Measurements from ENCODE around the gene GCNT2.

GCNT2 gene

GRCh38 chr6:10510592-10511367, 10.4 kb upstream of the GCNT2 start:
- H3K4me3 ChIP-seq: no peak overlapping the region

GRCh38 chr6:10511477-10511876, 9.7 kb upstream of the GCNT2 start:
- no peak overlapping the region for H3K4me3 ChIP-seq
- intact Hi-C loops (cut with DNase I; ENCODE audit: low total_unique reads): loop anchor here (10.0 kb wide), 1 partner anchor 123 kb away; no protein-coding TSS in a partner anchor
- DNase-seq: no peak

More at GRCh38 chr6:10510592-10511367, 10.4 kb upstream of the GCNT2 start:
- Histone ChIP-seq H3K36me3 (no peaks in the 10 kb centered on the region), H3K27ac (no peak overlapping the region), H3K4me1 (no peaks in the 10 kb centered on the region), H3K27me3 (no peaks in the 10 kb centered on the region), H3K9me3 (no peaks in the 10 kb centered on the region)
- TF ChIP-seq CTCF (IDR thresholded peaks at IDR 0.05): peak; percentile 12 to 31
- intact Hi-C loops (cut with DNase I; ENCODE audit: low total_unique reads): loop anchor here (10.0 kb wide), 1 partner anchor 124 kb away; no protein-coding TSS in a partner anchor
- DNase-seq: peak in 1 of 2 donors; percentile 42

GRCh38 chr6:10513544-10513943, 7.6 kb upstream of the GCNT2 start:
- Histone ChIP-seq H3K27me3 (no peaks in the 10 kb centered on the region), H3K9me3 (no peaks in the 10 kb centered on the region), H3K4me3 (no peak overlapping the region), H3K27ac (no peak overlapping the region), H3K36me3 (no peaks in the 10 kb centered on the region), H3K4me1 (no peaks in the 10 kb centered on the region)
- no peak for DNase-seq
- intact Hi-C loops (cut with DNase I; ENCODE audit: low total_unique reads): loop anchor here (10.0 kb wide), 1 partner anchor 121 kb away; no protein-coding TSS in a partner anchor
- TF ChIP-seq CTCF (IDR thresholded peaks at IDR 0.05): no peak

More at GRCh38 chr6:10511477-10511876, 9.7 kb upstream of the GCNT2 start:
- Histone ChIP-seq H3K4me1 (no peaks in the 10 kb centered on the region), H3K27ac (no peak overlapping the region), H3K36me3 (no peaks in the 10 kb centered on the region), H3K27me3 (no peaks in the 10 kb centered on the region), H3K9me3 (no peaks in the 10 kb centered on the region)
- no peak for TF ChIP-seq CTCF (IDR thresholded peaks at IDR 0.05)

GRCh38 chr6:10514049-10514780, 6.9 kb upstream of the GCNT2 start:
- no peak for TF ChIP-seq CTCF (IDR thresholded peaks at IDR 0.05)
- no peaks in the 10 kb centered on the region for H3K27me3 ChIP-seq
- no peaks in the 10 kb centered on the region for H3K9me3 ChIP-seq
- intact Hi-C loops (cut with DNase I; ENCODE audit: low total_unique reads): loop anchor here (10.0 kb wide), 1 partner anchor 121 kb away; no protein-coding TSS in a partner anchor
- no peak for DNase-seq
- no peak overlapping the region for H3K27ac ChIP-seq
- no peaks in the 10 kb centered on the region for H3K4me1 ChIP-seq
- no peaks in the 10 kb centered on the region for H3K36me3 ChIP-seq
- H3K4me3 ChIP-seq: no peak overlapping the region

- no peak for TF ChIP-seq CTCF (IDR thresholded peaks at IDR 0.05)
- H3K4me1 ChIP-seq: no peaks in the 10 kb centered on the region
- H3K4me3 ChIP-seq: no peak overlapping the region
These were observed 4.2 kb upstream of the GCNT2 start for GRCh38 chr6:10516953-10517352.

More at GRCh38 chr6:10516953-10517352, 4.2 kb upstream of the GCNT2 start:
- Histone ChIP-seq H3K27ac (no peak overlapping the region), H3K9me3 (no peaks in the 10 kb centered on the region), H3K36me3 (no peaks in the 10 kb centered on the region), H3K27me3 (no peaks in the 10 kb centered on the region)
- intact Hi-C loops (cut with DNase I; ENCODE audit: low total_unique reads): loop anchor here (10.0 kb wide), 1 partner anchor 118 kb away; no protein-coding TSS in a partner anchor
- DNase-seq: no peak

Data from tibial artery (tissue), 4 donors.